Measurements from ENCODE around the gene ITIH2.

The ITIH2 gene

DNA sequence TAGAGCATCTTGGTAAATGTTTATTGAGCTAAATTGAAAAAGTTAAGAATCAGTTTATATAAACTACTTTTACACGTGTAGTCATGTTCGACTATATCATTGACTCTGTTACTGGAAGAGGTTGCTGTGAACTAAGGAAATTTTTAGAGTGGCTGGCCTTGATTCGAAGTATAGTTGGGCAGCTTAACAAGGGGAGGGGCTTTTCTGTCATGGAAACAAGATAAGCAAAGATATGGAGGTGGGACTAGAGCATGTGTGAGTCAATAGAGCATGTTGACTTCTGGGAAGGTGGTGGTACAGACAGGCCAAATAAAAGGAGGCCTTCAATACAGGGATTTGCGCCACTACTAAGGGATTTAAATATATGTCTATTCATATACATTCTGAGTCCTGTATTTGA, 92.5 kb downstream of the ITIH2 start:
- Histone ChIP-seq H3K27me3 (no peaks in the 10 kb centered on the region), H3K4me3 (ENCODE audit: low read depth, low read length) (no peak overlapping the region), H3K9me3 (no peaks in the 10 kb centered on the region), H3K4me1 (no peaks in the 10 kb centered on the region), H3K36me3 (peaks cover 57% of the 10 kb centered on the region)
- DNase-seq, result no peak
- TF ChIP-seq, protein P1, sequence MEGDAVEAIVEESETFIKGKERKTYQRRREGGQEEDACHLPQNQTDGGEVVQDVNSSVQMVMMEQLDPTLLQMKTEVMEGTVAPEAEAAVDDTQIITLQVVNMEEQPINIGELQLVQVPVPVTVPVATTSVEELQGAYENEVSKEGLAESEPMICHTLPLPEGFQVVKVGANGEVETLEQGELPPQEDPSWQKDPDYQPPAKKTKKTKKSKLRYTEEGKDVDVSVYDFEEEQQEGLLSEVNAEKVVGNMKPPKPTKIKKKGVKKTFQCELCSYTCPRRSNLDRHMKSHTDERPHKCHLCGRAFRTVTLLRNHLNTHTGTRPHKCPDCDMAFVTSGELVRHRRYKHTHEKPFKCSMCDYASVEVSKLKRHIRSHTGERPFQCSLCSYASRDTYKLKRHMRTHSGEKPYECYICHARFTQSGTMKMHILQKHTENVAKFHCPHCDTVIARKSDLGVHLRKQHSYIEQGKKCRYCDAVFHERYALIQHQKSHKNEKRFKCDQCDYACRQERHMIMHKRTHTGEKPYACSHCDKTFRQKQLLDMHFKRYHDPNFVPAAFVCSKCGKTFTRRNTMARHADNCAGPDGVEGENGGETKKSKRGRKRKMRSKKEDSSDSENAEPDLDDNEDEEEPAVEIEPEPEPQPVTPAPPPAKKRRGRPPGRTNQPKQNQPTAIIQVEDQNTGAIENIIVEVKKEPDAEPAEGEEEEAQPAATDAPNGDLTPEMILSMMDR (IDR thresholded peaks at IDR 0.05; ENCODE audit: low read depth, low read length), result no peak

DNA sequence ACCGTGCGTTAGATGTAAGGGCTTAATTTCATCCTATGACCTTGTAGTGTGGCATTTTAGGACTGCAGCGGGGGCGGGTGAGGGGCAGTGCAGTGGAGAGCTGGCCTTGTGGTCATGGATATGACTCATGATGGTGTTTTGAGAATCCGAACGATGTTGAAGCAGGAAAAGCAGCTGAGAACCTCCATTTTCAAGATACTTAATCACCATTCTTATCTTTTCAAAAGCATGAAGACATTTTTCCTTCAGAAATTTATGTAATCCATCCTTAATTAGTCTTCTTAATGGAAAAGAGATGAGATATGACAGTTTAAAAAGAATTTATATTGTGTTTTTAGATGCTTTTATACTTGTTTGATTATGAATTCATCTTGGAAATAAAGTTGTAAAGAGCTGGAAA, 94.5 kb downstream of the ITIH2 start:
- DNase-seq, result no peak
- H3K36me3 ChIP-seq, result peaks cover 64% of the 10 kb centered on the region

More for the DNA sequence above, 94.5 kb downstream of the ITIH2 start:
- Histone ChIP-seq H3K4me3 (ENCODE audit: low read depth, low read length) (no peak overlapping the region), H3K9me3 (no peaks in the 10 kb centered on the region), H3K4me1 (no peaks in the 10 kb centered on the region), H3K27me3 (no peaks in the 10 kb centered on the region)
- TF ChIP-seq, protein P1 (IDR thresholded peaks at IDR 0.05; ENCODE audit: low read depth, low read length), result no peak

All from BE2C (cell line).